GM12865 (cell line): ENCODE measurements around the gene CTSC.
A peak's percentile ranks its signal among the peaks of the same experiment; 100 is the strongest.

Experiments used
- DNase-seq: peaks from one replicate; pipeline ENCODE4 v3.0.0; 2010; ENCODE audit warnings: low read depth
- H3K4me3 ChIP-seq: 2 replicates; pipeline ENCODE4 v1.5.1; 2011; ENCODE audit warnings: mild to moderate bottlenecking, low read depth, low read length, control low read depth
- CTCF ChIP-seq: IDR thresholded peaks from 2 replicates; pipeline ENCODE4 v1.5.1; 2011; ENCODE audit warnings: low read length, control low read depth, low read depth, inconsistent platforms; ENCODE audit not compliant: insufficient read depth; ENCODE audit errors: missing control alignments

CTSC gene

GRCh38 chr11:88301488-88302140 is 35.9 kb downstream of the CTSC start:
- peak overlapping the region; percentile 28 for H3K4me3 ChIP-seq

GRCh38 chr11:88300888-88301487 is 36.5 kb downstream of the CTSC start:
- DNase-seq, result peak; percentile 82
- peak overlapping the region; percentile 28 for H3K4me3 ChIP-seq
- TF ChIP-seq CTCF, result no peak

More at GRCh38 chr11:88301488-88302140, 35.9 kb downstream of the CTSC start:
- peak; percentile 87 for DNase-seq
- TF ChIP-seq CTCF, result no peak

- no peak for TF ChIP-seq CTCF
- H3K4me3 ChIP-seq, result no peak overlapping the region
- no peak for DNase-seq
Measured at GRCh38 chr11:88297863-88298262, 39.7 kb downstream of the CTSC start.

GRCh38 chr11:88297421-88297820 is 40.1 kb downstream of the CTSC start:
- no peak for TF ChIP-seq CTCF
- DNase-seq, result no peak
- no peak overlapping the region for H3K4me3 ChIP-seq

GRCh38 chr11:88295028-88295427 is 42.5 kb downstream of the CTSC start:
- peak; percentile 51 for DNase-seq
- no peak overlapping the region for H3K4me3 ChIP-seq
- TF ChIP-seq CTCF, result no peak

- no peak overlapping the region for H3K4me3 ChIP-seq
- peak; percentile 29 for DNase-seq
- no peak for TF ChIP-seq CTCF
Measured at GRCh38 chr11:88293931-88294330, 43.6 kb downstream of the CTSC start.
